Measurements from ENCODE around the gene NINL.

The NINL gene

DNA sequence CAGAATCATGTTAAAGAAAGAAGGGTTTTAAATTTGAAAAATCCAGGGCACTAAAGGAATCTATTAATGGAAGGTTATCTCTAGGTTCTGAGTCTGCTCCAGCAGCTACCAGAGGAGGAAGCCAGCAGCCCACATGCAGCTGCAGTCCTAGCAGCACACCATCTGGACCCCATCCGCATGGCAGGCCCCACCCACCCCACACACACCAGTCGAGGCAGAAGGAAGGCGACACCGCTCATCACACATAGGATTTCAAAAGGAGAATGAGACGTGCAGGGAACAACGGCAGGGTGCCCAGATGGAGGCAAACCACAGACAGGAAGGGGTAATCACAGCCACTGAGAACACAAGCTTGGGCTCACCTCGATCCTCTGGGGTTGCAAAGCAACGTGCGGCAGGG is 99.0 kb downstream of the NINL start:
- TF ChIP-seq, protein P1, sequence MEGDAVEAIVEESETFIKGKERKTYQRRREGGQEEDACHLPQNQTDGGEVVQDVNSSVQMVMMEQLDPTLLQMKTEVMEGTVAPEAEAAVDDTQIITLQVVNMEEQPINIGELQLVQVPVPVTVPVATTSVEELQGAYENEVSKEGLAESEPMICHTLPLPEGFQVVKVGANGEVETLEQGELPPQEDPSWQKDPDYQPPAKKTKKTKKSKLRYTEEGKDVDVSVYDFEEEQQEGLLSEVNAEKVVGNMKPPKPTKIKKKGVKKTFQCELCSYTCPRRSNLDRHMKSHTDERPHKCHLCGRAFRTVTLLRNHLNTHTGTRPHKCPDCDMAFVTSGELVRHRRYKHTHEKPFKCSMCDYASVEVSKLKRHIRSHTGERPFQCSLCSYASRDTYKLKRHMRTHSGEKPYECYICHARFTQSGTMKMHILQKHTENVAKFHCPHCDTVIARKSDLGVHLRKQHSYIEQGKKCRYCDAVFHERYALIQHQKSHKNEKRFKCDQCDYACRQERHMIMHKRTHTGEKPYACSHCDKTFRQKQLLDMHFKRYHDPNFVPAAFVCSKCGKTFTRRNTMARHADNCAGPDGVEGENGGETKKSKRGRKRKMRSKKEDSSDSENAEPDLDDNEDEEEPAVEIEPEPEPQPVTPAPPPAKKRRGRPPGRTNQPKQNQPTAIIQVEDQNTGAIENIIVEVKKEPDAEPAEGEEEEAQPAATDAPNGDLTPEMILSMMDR (IDR thresholded peaks at IDR 0.05; ENCODE audit: low read depth, low read length, missing control alignments): no peak
- DNase-seq (ENCODE audit: extremely low read depth, low read depth): peak; percentile 61
- H3K4me3 ChIP-seq (replicated peaks; ENCODE audit: low read depth, low read length): no peak overlapping the region

DNA sequence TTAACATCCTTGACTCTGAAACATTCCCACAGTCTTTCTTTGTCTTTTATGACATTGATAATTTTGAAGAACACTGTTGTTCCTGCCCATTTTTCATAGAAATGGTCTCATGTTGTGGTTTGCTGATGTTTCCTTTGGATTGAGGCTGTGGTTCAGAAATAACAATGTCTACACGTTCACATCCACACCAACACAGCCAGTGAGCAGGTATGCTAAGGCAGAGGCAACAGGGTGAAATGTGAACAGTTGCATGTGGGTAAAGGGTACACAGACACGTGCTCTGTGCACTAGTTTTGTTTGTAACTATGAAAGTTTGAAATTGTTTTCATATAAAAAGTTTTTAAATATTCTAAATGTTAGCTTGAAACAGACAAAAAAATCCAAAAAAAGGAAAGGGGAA is 99.5 kb downstream of the NINL start:
- no peak overlapping the region for H3K4me3 ChIP-seq (replicated peaks; ENCODE audit: low read depth, low read length)
- TF ChIP-seq, protein P1 (IDR thresholded peaks at IDR 0.05; ENCODE audit: low read depth, low read length, missing control alignments): no peak
- no peak for DNase-seq (ENCODE audit: extremely low read depth, low read depth)

DNA sequence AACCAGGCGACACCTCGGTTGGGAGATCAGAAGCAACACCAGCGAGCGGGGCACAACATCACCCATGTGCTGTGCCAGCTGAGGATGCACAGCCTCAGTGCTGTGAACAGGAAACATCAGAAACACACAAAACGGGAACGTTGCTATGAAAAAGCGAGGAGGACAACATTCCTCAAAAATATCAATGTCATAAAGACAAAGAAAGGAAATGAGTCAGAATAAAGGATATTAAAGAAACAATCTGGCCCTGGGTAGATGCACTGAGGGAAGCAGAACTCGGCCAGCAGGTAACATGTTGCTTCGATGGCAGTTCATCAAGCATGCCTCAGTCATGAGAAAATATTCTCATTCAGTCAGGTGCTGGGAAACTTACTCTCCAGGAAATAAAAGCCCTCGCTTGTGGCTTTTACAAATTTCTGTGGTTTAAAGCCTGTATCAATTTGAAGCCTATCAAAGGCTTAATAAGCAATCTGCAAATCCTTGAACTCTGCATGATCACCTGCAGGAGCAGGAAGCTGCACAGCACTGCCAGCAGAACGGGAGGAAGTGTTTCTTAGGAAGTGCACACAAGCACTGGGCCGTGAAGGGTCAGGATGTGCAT is 100.3 kb downstream of the NINL start:
- no peak overlapping the region for H3K4me3 ChIP-seq (replicated peaks; ENCODE audit: low read depth, low read length)
- no peak for DNase-seq (ENCODE audit: extremely low read depth, low read depth)
- TF ChIP-seq, protein P1 (IDR thresholded peaks at IDR 0.05; ENCODE audit: low read depth, low read length, missing control alignments): no peak

DNA sequence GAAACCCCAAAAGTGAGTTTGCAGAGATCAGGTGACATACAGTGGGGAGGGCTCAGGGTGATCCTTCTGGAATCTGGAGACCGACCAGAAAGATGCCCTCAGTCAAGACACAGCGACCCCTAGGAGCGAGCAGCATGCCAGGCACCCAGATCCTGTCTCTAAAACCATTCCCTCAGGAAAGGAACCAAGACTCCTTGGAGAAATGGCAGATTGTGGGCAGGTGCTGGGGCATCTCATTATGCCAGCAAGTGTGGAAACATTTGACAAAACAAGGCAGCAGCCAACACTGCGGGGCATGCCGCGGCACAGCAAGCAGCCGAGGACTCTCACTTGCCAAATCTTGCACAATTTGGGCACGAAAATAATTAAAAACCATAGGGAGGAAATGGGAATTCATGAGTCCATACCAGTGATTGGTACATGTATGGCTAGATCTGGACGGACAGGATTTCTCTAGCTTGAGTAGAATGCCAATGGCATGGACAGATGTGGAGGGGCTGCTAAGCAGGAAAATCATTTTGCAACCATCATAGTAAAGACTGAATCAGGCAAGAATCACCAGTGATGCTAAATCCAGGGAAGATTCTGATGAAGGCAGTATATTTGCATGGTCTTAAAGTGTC is 101.0 kb downstream of the NINL start:
- TF ChIP-seq, protein P1 (IDR thresholded peaks at IDR 0.05; ENCODE audit: low read depth, low read length, missing control alignments): no peak
- no peak overlapping the region for H3K4me3 ChIP-seq (replicated peaks; ENCODE audit: low read depth, low read length)
- no peak for DNase-seq (ENCODE audit: extremely low read depth, low read depth)

DNA sequence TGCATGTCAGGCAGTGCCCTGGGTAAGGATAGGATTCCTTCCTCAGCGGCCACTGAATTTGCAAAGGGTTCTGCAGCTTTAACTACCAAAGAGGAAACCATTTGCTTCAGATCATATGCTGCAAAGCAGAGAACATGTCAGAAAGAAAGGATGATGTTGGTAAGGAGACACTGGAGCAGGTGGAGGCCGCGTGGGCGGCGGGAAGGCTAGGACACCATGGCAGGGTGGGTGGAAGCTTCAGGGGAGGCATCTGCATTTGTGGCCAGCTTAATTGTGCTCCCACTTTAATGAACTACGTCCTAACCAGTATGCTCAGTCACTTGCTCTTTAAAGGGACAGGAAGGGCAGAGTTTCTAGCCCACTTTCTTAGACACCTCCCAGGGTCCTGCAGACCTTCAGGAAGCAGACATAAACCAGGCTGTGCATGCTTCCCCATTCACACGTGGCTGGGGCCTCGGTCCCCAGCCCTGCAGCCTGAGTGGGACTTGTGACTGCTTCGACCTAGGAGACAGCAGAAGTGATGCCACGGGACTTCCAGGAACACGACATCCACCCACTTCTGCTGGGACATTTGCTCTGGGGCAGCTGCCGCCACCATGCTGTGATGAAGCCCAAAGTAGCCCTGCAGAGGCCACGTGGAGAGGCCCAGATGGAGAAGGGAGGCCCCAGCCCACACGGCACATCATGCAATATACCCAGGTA is 101.7 kb downstream of the NINL start:
- H3K4me3 ChIP-seq (replicated peaks; ENCODE audit: low read depth, low read length): no peak overlapping the region
- TF ChIP-seq, protein P1 (IDR thresholded peaks at IDR 0.05; ENCODE audit: low read depth, low read length, missing control alignments): no peak
- DNase-seq (ENCODE audit: extremely low read depth, low read depth): no peak

DNA sequence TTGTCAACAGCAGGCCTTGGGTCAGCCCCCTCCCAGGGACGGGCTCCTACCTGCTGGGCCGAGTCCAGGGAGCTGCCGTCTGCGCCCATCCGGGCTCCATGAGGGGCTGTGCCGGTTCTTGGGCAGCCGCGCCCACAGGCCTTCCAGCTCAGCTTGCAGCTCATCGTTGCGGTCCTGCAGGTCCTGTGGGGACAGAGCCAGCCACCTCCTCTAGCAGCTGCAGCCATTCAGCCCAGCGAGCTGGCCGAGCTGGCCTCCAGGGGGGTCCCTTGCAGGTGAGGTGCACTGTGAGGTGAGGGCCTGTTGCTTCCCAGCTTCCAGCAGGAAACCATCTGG is 103.4 kb downstream of the NINL start:
- DNase-seq (ENCODE audit: extremely low read depth, low read depth): no peak
- TF ChIP-seq, protein P1 (IDR thresholded peaks at IDR 0.05; ENCODE audit: low read depth, low read length, missing control alignments): no peak
- H3K4me3 ChIP-seq (replicated peaks; ENCODE audit: low read depth, low read length): no peak overlapping the region
